Sigmoid colon (tissue), 4 donors: Measurements from ENCODE around the gene SRGAP1.

Experiments
- EP300 ChIP-seq, 4 donors: sonication (generic); formaldehyde crosslinking; IDR thresholded peaks; one replicate each; pipeline ENCODE4 v1.6.1; 2017; ENCODE audit warnings: antibody characterized with exemption in 4 of 4
- POLR2A ChIP-seq, 2 donors: fragments of 450-650 bp; IDR thresholded peaks; one replicate each; pipeline ENCODE4 v1.6.1; 2016; ENCODE audit warnings: antibody characterized with exemption in 2 of 2, mild to moderate bottlenecking in 2 of 2, moderate library complexity in 2 of 2
- TF ChIP-seq, protein P1 (sequence below), 4 experiments: fragments of 450-650 bp in 3 of 4; fragments of 200-600 bp in 1 of 4; IDR thresholded peaks; one replicate each; pipeline ENCODE4 v1.5.1; 2016 to 2019; ENCODE audit warnings: antibody characterized with exemption in 4 of 4, mild to moderate bottlenecking in 3 of 4, moderate library complexity in 2 of 4

DNA sequence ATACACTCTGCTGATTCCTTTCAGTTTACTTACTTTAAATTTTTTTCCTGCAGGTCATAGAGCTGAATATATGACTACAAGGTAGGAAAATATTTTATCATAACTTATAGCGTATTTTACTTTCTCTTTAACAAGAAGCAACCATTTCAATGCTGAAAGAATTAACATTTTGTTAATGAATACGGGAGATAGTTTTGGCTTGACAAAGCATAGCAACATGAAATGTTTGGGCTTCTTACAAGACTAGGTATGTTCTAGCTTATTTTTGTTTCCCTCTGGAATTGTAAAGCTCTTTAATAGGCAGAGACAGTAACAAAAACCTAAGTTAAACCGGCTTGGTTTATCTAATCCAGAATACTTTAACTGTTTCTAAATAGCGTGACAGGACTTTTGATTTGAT is 242.4 kb downstream of the SRGAP1 start:
- no peak for TF ChIP-seq POLR2A (IDR thresholded peaks at IDR 0.05)
- TF ChIP-seq, protein P1, sequence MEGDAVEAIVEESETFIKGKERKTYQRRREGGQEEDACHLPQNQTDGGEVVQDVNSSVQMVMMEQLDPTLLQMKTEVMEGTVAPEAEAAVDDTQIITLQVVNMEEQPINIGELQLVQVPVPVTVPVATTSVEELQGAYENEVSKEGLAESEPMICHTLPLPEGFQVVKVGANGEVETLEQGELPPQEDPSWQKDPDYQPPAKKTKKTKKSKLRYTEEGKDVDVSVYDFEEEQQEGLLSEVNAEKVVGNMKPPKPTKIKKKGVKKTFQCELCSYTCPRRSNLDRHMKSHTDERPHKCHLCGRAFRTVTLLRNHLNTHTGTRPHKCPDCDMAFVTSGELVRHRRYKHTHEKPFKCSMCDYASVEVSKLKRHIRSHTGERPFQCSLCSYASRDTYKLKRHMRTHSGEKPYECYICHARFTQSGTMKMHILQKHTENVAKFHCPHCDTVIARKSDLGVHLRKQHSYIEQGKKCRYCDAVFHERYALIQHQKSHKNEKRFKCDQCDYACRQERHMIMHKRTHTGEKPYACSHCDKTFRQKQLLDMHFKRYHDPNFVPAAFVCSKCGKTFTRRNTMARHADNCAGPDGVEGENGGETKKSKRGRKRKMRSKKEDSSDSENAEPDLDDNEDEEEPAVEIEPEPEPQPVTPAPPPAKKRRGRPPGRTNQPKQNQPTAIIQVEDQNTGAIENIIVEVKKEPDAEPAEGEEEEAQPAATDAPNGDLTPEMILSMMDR (IDR thresholded peaks at IDR 0.05): no peak
- TF ChIP-seq EP300 (IDR thresholded peaks at IDR 0.05): no peak
